Measurements from ENCODE around the gene SHISAL2A.

DNA sequence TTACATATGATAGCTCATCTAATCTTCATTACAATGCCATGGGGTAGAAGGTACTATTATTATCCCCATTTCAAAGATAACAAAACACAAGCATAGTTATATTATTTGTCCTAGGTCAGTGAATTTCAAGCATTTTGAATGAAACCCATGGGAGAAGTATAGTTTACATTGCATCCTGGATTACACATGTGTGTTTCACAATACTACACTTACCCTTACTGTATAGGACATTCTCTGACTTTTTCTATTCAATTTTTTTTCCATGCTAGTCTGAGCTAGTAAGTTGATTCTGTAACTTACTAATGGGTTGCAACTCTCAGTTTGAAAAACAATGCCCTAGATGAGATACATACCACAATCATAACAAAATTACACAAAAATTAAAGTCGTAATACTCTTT, 39.5 kb upstream of the SHISAL2A start:
- TF ChIP-seq L3MBTL2 (conservative IDR thresholded peaks at IDR 0.05) (no peak), FOXK2 (IDR thresholded peaks at IDR 0.05) (no peak), BHLHE40 (IDR thresholded peaks at IDR 0.05; ENCODE audit: borderline replicate concordance) (no peak), TARDBP (IDR thresholded peaks at IDR 0.05) (no peak), NFRKB (IDR thresholded peaks at IDR 0.05) (no peak), LEF1 (IDR thresholded peaks at IDR 0.05; ENCODE audit: borderline replicate concordance) (no peak), CTBP1 (IDR thresholded peaks at IDR 0.05; ENCODE audit: borderline replicate concordance) (no peak), FOXM1 (IDR thresholded peaks at IDR 0.05; ENCODE audit: borderline replicate concordance) (no peak), SP1 (IDR thresholded peaks at IDR 0.05) (no peak), SUZ12 (IDR thresholded peaks at IDR 0.05) (no peak)

All from HEK293T (cell line).